NB4 (cell line): ENCODE measurements around the gene MAST4.

Experiments used
- CTCF ChIP-seq: IDR thresholded peaks from one replicate; pipeline ENCODE4 v1.5.1; 2012; ENCODE audit warnings: low read depth, low read length
- MAX ChIP-seq: IDR thresholded peaks from 2 replicates; pipeline ENCODE4 v1.6.1; 2011; ENCODE audit warnings: low read depth, low read length

GRCh38 chr5:66862020-66862419, 265.8 kb downstream of the MAST4 start:
- TF ChIP-seq MAX (no peak), CTCF (no peak)
